Measurements from ENCODE around the gene NLRP6. TPM values are rescaled to one million over a fixed set of nuclear protein-coding genes. Genes with fewer than 3 reads are reported as not detected.

The NLRP6 gene
- total RNA-seq, 1 experiment from 2014 or later, result not detected

DNA sequence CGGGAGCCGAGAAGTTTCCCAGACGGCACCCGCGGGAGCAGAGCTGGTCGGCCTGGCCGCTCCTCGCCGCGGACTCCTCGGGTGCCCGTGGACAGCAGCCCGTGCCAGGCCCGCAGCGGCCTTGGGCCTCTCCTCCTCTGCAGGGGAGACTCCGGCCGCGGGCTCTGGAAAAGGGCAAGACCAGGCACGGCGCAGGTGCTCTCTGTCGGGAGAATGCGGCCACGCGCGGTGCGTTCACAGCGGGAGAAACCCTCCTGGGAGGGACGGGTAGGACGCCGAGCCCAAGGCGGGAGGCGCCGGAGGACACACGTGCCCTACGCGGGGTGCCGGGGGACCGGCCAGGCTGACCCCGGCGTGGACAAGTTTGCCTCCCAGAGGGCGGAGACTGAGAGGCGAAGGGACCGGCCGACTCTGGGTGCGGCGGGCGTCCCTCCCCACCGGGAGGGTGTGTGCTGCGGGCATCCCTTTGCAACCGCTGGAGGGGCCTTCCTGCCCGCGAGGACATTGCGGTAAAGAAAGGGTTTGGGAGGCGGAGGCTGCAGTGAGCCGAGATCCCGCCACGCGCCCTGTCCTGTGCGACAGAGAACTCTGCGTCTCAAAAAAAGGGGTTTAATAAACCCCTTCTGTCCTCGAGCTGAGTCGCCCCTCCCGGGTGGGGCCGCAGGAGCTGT is 38.0 kb downstream of the NLRP6 start:
- H3K4me3 Mint-ChIP-seq, result peak overlapping the region; percentile 78 to 92; a peak in 4 of 5 replicates
- Histone ChIP-seq H3K9ac (ENCODE audit: extremely low read depth, insufficient read length, low read length) (no peak overlapping the region), H2BK5ac (ENCODE audit: insufficient read length, low read length) (no peak overlapping the region), H3K4me1 (ENCODE audit: insufficient read depth, low read length) (peaks cover 6% of the 10 kb centered on the region; the same call in 1 of the 2 replicates), H4K5ac (ENCODE audit: insufficient read length, low read depth, low read length) (no peak overlapping the region), H3T11ph (ENCODE audit: low read length) (no peak overlapping the region), H3K18ac (ENCODE audit: insufficient read length, low read depth, low read length) (no peak overlapping the region), H3K23me2 (ENCODE audit: insufficient read length, low read depth, low read length, poor library complexity, severe bottlenecking) (peaks cover 38% of the 10 kb centered on the region), H3K23ac (ENCODE audit: insufficient read length, low read depth, low read length) (no peak overlapping the region), H2BK15ac (ENCODE audit: low read depth, low read length) (no peak overlapping the region), H2BK12ac (ENCODE audit: insufficient read length, low read depth, low read length) (no peak overlapping the region), H4K91ac (ENCODE audit: insufficient read length, low read depth, low read length) (no peak overlapping the region), H3K14ac (ENCODE audit: insufficient read depth, low read length) (no peak overlapping the region), H3K79me1 (ENCODE audit: insufficient read depth, low read depth, low read length, poor library complexity, severe bottlenecking) (peaks cover 2% of the 10 kb centered on the region), H3K4me2 (ENCODE audit: insufficient read depth, insufficient read length, low read length) (peak overlapping the region; percentile 30), H3K56ac (ENCODE audit: insufficient read length, low read depth, low read length) (no peak overlapping the region), H2AFZ (ENCODE audit: low read length) (no peak overlapping the region), H2BK120ac (ENCODE audit: low read depth, low read length, poor library complexity, severe bottlenecking) (no peak overlapping the region), H4K8ac (replicated peaks; ENCODE audit: insufficient read length, low read depth, low read length) (no peak overlapping the region), H3K27ac (ENCODE audit: insufficient read length, low read depth, low read length) (no peak overlapping the region), H2AK5ac (ENCODE audit: insufficient read length, low read length) (no peak overlapping the region), H3K79me2 (ENCODE audit: insufficient read depth, low read length) (peaks cover 6% of the 10 kb centered on the region; the same call in 1 of the 2 replicates), H4K20me1 (ENCODE audit: control insufficient read depth, insufficient read depth, insufficient read length) (no peaks in the 10 kb centered on the region), H3K27me3 (ENCODE audit: insufficient read depth, low read length) (no peaks in the 10 kb centered on the region), H3K9me3 (ENCODE audit: control insufficient read depth, low read depth, low read length) (no peaks in the 10 kb centered on the region), H3K4ac (ENCODE audit: low read depth, low read length) (no peak overlapping the region), H2BK20ac (ENCODE audit: low read depth, low read length, poor library complexity, severe bottlenecking) (no peak overlapping the region)
- TF ChIP-seq, protein P1, sequence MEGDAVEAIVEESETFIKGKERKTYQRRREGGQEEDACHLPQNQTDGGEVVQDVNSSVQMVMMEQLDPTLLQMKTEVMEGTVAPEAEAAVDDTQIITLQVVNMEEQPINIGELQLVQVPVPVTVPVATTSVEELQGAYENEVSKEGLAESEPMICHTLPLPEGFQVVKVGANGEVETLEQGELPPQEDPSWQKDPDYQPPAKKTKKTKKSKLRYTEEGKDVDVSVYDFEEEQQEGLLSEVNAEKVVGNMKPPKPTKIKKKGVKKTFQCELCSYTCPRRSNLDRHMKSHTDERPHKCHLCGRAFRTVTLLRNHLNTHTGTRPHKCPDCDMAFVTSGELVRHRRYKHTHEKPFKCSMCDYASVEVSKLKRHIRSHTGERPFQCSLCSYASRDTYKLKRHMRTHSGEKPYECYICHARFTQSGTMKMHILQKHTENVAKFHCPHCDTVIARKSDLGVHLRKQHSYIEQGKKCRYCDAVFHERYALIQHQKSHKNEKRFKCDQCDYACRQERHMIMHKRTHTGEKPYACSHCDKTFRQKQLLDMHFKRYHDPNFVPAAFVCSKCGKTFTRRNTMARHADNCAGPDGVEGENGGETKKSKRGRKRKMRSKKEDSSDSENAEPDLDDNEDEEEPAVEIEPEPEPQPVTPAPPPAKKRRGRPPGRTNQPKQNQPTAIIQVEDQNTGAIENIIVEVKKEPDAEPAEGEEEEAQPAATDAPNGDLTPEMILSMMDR (conservative IDR thresholded peaks at IDR 0.05), result no peak
- H3K27ac Mint-ChIP-seq, result peak overlapping the region; percentile 77 to 80 (median 79); a peak in 6 of 7 replicates
- WGBS (ENCODE audit: extremely low coverage, insufficient read length, low lambda C conversion rate), result no CpG with 5 or more reads among the region's 64 CpGs
- no peaks in the 10 kb centered on the region; a peak in 1 of 5 replicates for H3K9me3 Mint-ChIP-seq
- DNase-seq, result peak; percentile 36
- H3K27me3 Mint-ChIP-seq (ENCODE audit: low read depth), result no peaks in the 10 kb centered on the region
- peaks cover 45 to 69% of the 10 kb centered on the region in 2 experiments for H3K4me1 Mint-ChIP-seq
- H3K36me3 Mint-ChIP-seq (ENCODE audit: insufficient read depth in 1 of 3, low read depth in 3 of 3), result peaks cover 6 to 19% (median 6%) of the 10 kb centered on the region in 3 experiments; a peak in 6 of 7 replicates

Measured in H9 (cell line).